Sigmoid colon (tissue), 7 donors: Measurements from ENCODE around the gene PRR12. TPM values are rescaled to one million over a fixed set of nuclear protein-coding genes. Genes with fewer than 3 reads are reported as not detected.

Source experiments
- DNase-seq: peaks from one replicate; pipeline ENCODE4 v3.0.0-alpha.2; 2019
- H3K27ac ChIP-seq, 4 donors: fragments of 200-600 bp; sonication (generic); one replicate each; pipeline ENCODE4 v1.5.1; 2016 to 2019; ENCODE audit warnings: mild to moderate bottlenecking in 1 of 4
- H3K27me3 ChIP-seq, 3 donors: fragments of 200-600 bp; sonication (generic); one replicate each; pipeline ENCODE4 v1.5.1; 2019; ENCODE audit warnings: mild to moderate bottlenecking in 1 of 3
- H3K36me3 ChIP-seq, 4 donors: fragments of 200-600 bp; sonication (generic); one replicate each; pipeline ENCODE4 v1.5.1; 2016 to 2019
- H3K4me1 ChIP-seq, 4 donors: fragments of 200-600 bp; sonication (generic); one replicate each; pipeline ENCODE4 v1.5.1; 2017 to 2019
- H3K4me3 ChIP-seq, 4 donors: fragments of 200-600 bp; sonication (generic); one replicate each; pipeline ENCODE4 v1.5.1; 2017 to 2019; ENCODE audit warnings: mild to moderate bottlenecking in 2 of 4, moderate library complexity in 1 of 4
- H3K9me3 ChIP-seq, 4 donors: fragments of 200-600 bp in 3 of 4; sonication (generic) in 3 of 4; one replicate each; pipeline versions ENCODE4 v1.5.1 to v1.6.1; 2013 to 2019
- EP300 ChIP-seq, 4 donors: sonication (generic); formaldehyde crosslinking; IDR thresholded peaks; one replicate each; pipeline ENCODE4 v1.6.1; 2017; ENCODE audit warnings: antibody characterized with exemption in 4 of 4
- POLR2A ChIP-seq, 2 donors: fragments of 450-650 bp; IDR thresholded peaks; one replicate each; pipeline ENCODE4 v1.6.1; 2016; ENCODE audit warnings: antibody characterized with exemption in 2 of 2, mild to moderate bottlenecking in 2 of 2, moderate library complexity in 2 of 2
- POLR2AphosphoS5 ChIP-seq, 4 donors: sonication (generic); formaldehyde crosslinking; IDR thresholded peaks; one replicate each; pipeline ENCODE4 v1.6.1; 2017; ENCODE audit warnings: antibody characterized with exemption in 4 of 4
- WGBS, 2 donors: extraction: QIAGEN DNeasy Blood & Tissue Kit; methylation state at CpG; one replicate each; pipeline ENCODE4 v1.1.7; 2013; 5-methylcytosine and 5-hydroxymethylcytosine counted together
- intact Hi-C: fragments of 100-400 bp; cut with DNase I; formaldehyde crosslinking; loops from one replicate; pipeline ENCODE4 v1.15.1; 2023
- polyA plus RNA-seq, 3 donors: library from polyadenylated mRNA; stranded (reverse); fragments of 200-250 nt; gene quantifications; one replicate each; pipeline ENCODE4 v1.2.3, GENCODE V29; 2013
- total RNA-seq, 4 donors: library from RNA; depleted of rRNA; stranded (reverse); fragments of >200 nt; gene quantifications; one replicate each; pipeline ENCODE4 v1.1.0, GENCODE V29; 2016
- TF ChIP-seq, protein P1 (sequence below), 4 experiments: fragments of 450-650 bp in 3 of 4; fragments of 200-600 bp in 1 of 4; IDR thresholded peaks; one replicate each; pipeline ENCODE4 v1.5.1; 2016 to 2019; ENCODE audit warnings: antibody characterized with exemption in 4 of 4, mild to moderate bottlenecking in 3 of 4, moderate library complexity in 2 of 4
- donor health status: healthy with polysubstance abuse.
- donor health status: Bipolar disorder and iron deficiency.
- donor health status: healthy.

PRR12 gene
- total and polyA plus RNA-seq, 7 donors = 3.0 to 20.4 (median 5.7) TPM

DNA sequence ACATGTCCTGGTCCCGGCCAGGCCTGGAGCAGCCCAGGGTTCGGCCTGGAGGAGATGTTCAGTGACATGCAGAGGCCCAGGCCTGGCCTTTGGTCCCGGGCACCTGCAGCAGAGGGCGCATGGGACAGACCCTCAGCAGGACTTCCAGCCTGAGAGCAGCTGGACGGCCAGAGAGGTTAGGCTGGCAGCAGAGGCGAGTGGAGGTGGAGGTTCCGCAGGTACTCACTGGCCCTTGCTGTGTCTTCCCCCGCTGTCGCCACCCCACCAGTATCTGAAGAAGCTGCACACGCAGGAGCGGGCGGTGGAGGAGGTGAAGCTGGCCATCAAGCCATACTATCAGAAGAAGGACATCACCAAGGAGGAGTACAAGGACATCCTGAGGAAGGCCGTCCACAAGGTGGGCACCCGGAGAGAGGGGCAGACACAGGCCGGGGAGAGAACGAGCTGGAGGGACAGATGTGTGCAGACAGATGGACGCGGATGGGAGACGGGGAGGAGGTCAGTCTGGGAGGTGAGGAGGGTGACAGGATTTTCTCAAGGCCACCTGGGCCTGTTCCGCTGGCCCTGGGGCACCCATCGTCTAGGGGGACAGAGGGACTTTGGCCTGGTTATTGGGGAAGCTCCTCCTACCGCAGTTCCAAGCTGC is 66.6 kb downstream of the PRR12 start:
- Histone ChIP-seq H3K36me3 (peaks cover 61 to 100% (median 88%) of the 10 kb centered on the region in 4 donors), H3K4me1 (no peaks in the 10 kb centered on the region), H3K4me3 (no peak overlapping the region), H3K9me3 (no peaks in the 10 kb centered on the region), H3K27ac (no peak overlapping the region), H3K27me3 (no peaks in the 10 kb centered on the region)
- DNase-seq = no peak
- intact Hi-C loops = no loop called here
- TF ChIP-seq POLR2A (IDR thresholded peaks at IDR 0.05) (no peak), EP300 (IDR thresholded peaks at IDR 0.05) (no peak), POLR2AphosphoS5 (IDR thresholded peaks at IDR 0.05) (no peak)
- TF ChIP-seq, protein P1, sequence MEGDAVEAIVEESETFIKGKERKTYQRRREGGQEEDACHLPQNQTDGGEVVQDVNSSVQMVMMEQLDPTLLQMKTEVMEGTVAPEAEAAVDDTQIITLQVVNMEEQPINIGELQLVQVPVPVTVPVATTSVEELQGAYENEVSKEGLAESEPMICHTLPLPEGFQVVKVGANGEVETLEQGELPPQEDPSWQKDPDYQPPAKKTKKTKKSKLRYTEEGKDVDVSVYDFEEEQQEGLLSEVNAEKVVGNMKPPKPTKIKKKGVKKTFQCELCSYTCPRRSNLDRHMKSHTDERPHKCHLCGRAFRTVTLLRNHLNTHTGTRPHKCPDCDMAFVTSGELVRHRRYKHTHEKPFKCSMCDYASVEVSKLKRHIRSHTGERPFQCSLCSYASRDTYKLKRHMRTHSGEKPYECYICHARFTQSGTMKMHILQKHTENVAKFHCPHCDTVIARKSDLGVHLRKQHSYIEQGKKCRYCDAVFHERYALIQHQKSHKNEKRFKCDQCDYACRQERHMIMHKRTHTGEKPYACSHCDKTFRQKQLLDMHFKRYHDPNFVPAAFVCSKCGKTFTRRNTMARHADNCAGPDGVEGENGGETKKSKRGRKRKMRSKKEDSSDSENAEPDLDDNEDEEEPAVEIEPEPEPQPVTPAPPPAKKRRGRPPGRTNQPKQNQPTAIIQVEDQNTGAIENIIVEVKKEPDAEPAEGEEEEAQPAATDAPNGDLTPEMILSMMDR (IDR thresholded peaks at IDR 0.05) = no peak
- 92 to 94% methylated on average over 22 of the region's 22 CpGs for WGBS, 2 donors

DNA sequence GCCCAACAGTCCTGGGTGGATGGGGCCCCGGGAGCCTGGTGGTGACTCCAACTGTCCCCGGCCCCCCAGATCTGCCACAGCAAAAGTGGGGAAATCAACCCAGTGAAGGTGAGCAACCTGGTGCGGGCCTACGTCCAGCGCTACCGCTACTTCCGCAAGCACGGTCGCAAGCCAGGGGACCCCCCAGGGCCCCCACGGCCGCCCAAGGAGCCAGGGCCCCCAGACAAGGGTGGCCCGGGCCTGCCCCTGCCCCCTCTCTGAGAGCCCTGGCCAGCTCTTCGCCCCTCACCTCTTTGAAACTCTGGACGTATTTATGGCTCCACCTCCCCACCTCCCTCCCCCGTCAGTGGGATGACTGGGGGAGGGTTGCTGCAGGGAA is 67.1 kb downstream of the PRR12 start:
- Histone ChIP-seq H3K4me3 (no peak overlapping the region), H3K27me3 (no peaks in the 10 kb centered on the region), H3K9me3 (no peaks in the 10 kb centered on the region), H3K36me3 (peaks cover 58 to 100% (median 86%) of the 10 kb centered on the region in 4 donors), H3K4me1 (no peaks in the 10 kb centered on the region), H3K27ac (no peak overlapping the region)
- no peak for DNase-seq
- intact Hi-C loops = no loop called here
- WGBS, 2 donors = 89% methylated on average over 15 of the region's 15 CpGs
- TF ChIP-seq, protein P1 (IDR thresholded peaks at IDR 0.05) = no peak
- TF ChIP-seq EP300 (IDR thresholded peaks at IDR 0.05) (no peak), POLR2A (IDR thresholded peaks at IDR 0.05) (no peak), POLR2AphosphoS5 (IDR thresholded peaks at IDR 0.05) (no peak)

DNA sequence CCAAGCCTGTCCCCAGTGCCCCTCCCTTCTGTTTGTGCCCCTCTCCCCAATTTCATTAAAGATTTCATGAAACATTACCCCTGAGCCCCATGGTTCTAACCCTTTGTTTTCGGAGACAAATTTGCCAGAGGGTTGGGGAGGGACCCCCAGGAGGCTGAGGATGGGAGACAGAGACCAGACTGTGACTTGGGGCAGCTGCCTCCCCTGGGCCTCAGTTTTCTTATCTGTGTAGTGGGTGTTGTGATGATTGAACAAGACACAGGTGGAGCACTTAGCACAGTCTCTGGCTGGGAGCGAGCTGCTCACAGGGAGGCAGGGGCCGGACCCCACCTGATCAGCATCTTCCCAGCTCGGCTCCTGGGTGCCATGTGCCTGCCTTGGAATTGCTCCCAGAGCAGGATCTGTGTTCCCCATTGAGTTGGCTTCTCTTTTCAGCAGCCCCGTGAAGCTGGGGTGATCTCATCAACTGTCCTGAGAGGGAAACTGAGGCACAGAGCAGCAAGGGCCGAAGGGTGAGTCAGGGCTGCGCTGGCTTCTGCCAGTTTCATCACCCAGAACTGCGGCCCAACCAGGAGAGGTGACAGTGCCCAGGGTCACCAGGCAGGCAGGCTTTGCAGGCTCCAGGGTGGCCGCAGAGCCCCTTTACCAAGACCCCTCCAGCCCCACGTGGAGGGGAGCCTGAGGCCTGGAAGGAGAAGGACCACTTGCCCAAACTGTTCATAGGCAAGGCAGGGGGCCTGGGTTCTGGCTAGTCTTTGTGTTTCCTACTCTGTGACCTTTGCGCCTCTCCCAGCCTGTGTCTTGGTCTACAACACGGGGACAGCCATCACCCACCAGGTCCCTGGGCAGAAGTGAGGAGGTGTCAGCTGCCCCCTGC is 67.8 kb downstream of the PRR12 start:
- no peak for DNase-seq
- TF ChIP-seq EP300 (IDR thresholded peaks at IDR 0.05) (no peak), POLR2A (IDR thresholded peaks at IDR 0.05) (no peak), POLR2AphosphoS5 (IDR thresholded peaks at IDR 0.05) (no peak)
- TF ChIP-seq, protein P1 (IDR thresholded peaks at IDR 0.05) = no peak
- Histone ChIP-seq H3K4me1 (peaks cover 0 to 6% (median 4%) of the 10 kb centered on the region in 4 donors), H3K4me3 (no peak overlapping the region), H3K27ac (no peak overlapping the region), H3K36me3 (peaks cover 51 to 93% (median 79%) of the 10 kb centered on the region in 4 donors), H3K9me3 (no peaks in the 10 kb centered on the region), H3K27me3 (no peaks in the 10 kb centered on the region)
- intact Hi-C loops = no loop called here
- WGBS, 2 donors = 89 to 94% methylated on average over 12 of the region's 12 CpGs

DNA sequence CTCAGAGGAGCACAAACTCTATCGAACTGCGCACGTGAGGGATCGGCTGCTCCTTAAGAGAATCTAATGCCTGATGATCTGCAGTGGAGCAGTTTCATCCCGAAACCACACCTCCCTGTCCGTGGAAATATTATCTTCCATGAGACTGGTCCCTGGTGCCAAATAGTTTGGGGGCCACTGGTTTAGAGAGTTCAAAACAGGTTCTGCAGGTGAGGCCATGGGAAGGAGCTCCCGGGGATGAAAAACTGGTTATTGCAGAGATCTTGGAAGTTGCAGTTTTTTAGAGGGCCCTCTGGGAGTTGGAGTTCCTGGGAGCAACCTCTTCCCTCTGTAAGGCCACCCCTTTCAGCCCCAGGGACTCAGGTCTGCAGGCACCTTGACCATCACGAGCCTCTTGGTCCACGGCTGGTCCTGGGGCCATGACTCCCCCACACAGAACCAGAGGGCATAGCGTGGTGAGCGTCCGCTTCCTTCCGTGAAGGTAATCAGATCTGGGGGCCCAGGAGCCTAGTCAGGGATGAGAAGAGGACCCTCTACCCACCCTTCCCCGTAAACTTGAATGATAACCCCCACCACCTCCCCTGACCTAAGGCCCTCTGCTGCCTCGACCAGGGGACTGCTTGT is 69.5 kb downstream of the PRR12 start:
- TF ChIP-seq POLR2AphosphoS5 (IDR thresholded peaks at IDR 0.05) (no peak), POLR2A (IDR thresholded peaks at IDR 0.05) (no peak), EP300 (IDR thresholded peaks at IDR 0.05) (no peak)
- H3K36me3 ChIP-seq = peaks cover 37 to 77% (median 63%) of the 10 kb centered on the region in 4 donors
- H3K4me1 ChIP-seq = peaks cover 0 to 21% (median 11%) of the 10 kb centered on the region in 4 donors
- no peak overlapping the region for H3K27ac ChIP-seq
- H3K27me3 ChIP-seq = no peaks in the 10 kb centered on the region
- DNase-seq = no peak
- WGBS, 2 donors = 92 to 93% methylated on average over 15 of the region's 15 CpGs
- intact Hi-C loops = no loop called here
- H3K9me3 ChIP-seq = no peaks in the 10 kb centered on the region
- no peak overlapping the region for H3K4me3 ChIP-seq

DNA sequence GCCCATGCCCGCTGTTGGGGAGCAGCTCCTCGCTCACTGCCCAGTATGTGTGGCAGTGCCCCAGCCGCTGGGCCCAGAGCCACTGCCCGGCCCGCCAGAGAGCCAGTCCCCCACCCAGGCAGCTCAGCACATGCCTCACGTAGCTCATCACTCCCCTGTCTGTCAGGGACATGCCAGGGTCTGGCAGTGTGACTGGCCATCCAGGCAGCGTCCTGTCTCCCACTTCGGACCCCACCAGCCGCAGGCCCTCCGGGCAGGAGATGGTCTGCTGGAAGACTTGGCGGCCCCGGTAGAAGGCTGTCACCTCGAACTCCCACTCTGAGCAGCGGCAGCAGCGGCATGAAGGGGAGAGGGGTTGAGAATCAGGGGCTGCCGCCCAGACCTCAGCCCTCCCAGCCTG is 71.0 kb downstream of the PRR12 start:
- Histone ChIP-seq H3K27me3 (no peaks in the 10 kb centered on the region), H3K36me3 (peaks cover 27 to 61% (median 47%) of the 10 kb centered on the region in 4 donors), H3K4me1 (peaks cover 0 to 33% (median 22%) of the 10 kb centered on the region in 4 donors), H3K4me3 (no peak overlapping the region), H3K27ac (no peak overlapping the region), H3K9me3 (no peaks in the 10 kb centered on the region)
- no peak for DNase-seq
- WGBS, 2 donors = 96% methylated on average over 16 of the region's 16 CpGs
- intact Hi-C loops = no loop called here
- TF ChIP-seq EP300 (IDR thresholded peaks at IDR 0.05) = no peak
- no peak for TF ChIP-seq POLR2A (IDR thresholded peaks at IDR 0.05)
- TF ChIP-seq, protein P1 (IDR thresholded peaks at IDR 0.05) = no peak
- no peak for TF ChIP-seq POLR2AphosphoS5 (IDR thresholded peaks at IDR 0.05)
